ENCODE results near the gene CADM4.
"Not testable (repeated sequence)": the region's sequence is repeated elsewhere in the genome, so short reads cannot be mapped to it uniquely, and the experiment has no call there.

Gene CADM4

DNA sequence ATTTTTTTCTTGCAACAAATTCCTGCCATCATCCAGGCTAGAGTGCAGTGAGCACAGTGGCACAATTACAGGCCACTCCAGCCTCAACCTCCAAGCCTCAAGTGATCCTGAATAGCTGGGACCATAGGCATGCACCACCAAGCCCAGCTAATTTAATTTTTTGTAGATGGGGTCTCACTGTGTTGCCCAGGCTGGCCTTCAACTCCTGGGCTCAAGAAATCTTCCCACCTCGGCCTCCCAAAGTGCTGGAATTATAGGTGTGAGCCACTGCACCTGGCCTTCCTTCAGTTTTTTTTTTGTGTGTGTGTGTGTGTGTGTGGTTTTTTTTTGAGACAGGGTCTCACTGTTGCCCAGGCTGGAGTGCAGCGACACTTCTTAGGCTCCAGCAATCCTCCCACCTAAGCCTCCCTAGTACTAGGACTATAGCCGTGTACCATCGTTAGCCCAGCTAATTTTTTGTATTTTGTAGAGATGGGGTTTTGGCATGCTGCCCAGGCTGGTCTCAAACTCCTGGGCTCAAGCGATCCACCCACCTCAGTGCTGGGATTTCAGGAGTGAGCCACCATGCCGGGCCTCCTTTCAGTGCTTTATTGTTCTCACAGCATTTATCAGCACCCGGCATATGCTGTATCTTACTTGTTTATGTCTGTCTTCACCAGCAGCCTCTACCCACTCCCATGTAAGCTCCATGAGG lies 33.6 kb downstream of the CADM4 start:
- no peak for DNase-seq

DNA sequence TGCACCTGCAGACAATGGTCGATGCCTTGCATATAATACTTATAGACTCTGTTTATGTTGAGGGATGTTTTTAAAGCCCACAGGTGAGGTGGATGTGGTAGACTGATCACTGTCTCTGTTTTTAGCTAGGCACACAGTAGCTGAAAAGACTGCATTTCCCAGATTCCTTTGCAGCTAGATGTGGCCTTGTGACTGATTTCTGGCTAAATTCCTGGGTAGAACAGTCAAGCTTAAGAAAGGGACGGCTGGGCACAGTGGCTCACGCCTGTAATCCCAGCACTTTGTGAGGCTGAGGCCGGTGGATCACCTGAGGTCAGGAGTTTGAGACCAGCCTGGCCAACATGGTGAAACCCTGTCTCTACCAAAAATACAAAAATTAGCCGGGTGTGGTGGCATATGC lies 39.3 kb downstream of the CADM4 start:
- not testable (repeated sequence) for DNase-seq

- no peak for DNase-seq
Measured at GRCh38 chr19:43599635-43600295, 39.9 kb downstream of the CADM4 start.

DNA sequence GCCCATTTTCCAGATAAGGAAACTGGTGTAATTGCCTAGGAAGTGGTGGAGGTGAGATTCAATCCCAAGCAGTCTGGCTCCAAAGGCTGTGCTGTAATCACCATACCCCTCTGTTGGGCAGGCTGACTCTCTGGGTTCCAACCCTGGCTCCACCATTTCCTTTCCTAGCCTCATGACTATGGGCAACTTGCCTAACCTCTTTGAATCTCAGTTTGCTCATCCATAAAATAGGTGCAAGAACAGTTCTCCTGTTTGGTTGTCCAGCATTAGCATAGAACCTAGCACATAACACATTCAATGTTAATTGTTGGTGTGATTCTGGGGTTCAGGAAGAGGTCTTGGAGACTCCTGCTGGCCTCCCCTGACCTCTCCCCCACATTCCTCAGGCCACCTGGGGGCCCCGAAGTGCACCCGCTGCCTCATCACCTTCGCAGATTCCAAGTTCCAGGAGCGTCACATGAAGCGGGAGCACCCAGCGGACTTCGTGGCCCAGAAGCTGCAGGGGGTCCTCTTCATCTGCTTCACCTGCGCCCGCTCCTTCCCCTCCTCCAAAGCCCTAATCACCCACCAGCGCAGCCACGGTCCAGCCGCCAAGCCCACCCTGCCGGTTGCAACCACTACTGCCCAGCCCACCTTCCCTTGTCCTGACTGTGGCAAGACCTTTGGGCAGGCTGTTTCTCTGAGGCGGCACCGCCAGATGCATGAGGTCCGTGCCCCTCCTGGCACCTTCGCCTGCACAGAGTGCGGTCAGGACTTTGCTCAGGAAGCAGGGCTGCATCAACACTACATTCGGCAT lies 41.0 kb downstream of the CADM4 start:
- no peak for DNase-seq

GRCh38 chr19:43597876-43598275 lies 41.8 kb downstream of the CADM4 start:
- DNase-seq: no peak

DNA sequence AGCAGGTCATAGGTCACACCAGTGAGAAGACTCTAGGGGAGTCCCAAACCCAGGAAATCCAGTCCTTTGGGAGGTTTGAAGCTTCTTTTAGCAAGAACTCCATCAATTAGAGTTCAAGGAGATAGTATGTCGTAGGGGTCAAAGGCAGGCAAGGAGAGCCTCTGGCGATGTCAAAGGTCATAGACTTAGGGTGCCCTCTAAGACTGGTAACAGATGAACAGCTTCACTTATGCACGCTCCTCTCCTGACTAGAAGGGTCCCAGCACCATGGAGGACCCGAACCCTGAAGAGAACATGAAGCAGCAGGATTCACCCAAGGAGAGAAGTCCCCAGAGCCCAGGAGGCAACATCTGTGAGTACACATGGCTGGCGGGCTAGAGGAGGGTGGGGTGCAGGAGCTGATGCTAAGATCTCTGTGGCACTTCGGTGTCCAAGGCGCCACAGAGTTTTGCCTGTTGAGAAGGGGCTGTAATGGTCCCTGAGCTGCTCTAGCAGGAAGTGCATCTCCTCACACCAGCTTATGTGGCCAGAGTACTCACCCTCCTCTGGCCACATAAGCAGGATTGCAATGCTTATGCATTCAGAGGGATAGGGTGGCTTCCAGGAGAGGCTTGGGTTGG lies 42.7 kb downstream of the CADM4 start:
- DNase-seq: no peak

GRCh38 chr19:43595999-43596841 lies 43.4 kb downstream of the CADM4 start, which contains the start of the genes IRGQ and ZNF576:
IRGQ (minus strand) TSS chr19:43596134; CDS start chr19:43595338, 796 bp downstream.
ZNF576 (plus strand) TSS chr19:43596595; CDS start chr19:43597109, 514 bp downstream.
- DNase-seq: peak; percentile 100

DNA sequence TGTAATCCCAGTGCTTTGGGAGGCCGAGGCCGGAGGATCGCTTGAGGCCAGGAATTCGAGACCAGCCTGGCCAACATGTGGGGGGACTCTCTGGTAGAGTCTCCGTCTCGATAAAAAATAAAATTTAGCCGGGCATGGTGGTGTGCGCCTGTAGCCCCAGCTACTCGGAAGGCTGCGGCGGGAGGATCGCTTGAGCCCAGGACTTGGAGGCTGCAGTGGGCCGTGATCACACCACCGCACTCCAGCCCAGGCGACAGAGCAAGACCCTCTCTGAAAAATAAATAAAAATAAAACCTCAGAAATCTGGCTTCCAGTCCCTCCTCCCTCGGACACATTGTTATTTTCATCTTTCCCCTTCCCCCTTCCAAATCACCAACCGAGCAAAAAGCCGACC lies 44.0 kb downstream of the CADM4 start:
- no peak for DNase-seq

DNA sequence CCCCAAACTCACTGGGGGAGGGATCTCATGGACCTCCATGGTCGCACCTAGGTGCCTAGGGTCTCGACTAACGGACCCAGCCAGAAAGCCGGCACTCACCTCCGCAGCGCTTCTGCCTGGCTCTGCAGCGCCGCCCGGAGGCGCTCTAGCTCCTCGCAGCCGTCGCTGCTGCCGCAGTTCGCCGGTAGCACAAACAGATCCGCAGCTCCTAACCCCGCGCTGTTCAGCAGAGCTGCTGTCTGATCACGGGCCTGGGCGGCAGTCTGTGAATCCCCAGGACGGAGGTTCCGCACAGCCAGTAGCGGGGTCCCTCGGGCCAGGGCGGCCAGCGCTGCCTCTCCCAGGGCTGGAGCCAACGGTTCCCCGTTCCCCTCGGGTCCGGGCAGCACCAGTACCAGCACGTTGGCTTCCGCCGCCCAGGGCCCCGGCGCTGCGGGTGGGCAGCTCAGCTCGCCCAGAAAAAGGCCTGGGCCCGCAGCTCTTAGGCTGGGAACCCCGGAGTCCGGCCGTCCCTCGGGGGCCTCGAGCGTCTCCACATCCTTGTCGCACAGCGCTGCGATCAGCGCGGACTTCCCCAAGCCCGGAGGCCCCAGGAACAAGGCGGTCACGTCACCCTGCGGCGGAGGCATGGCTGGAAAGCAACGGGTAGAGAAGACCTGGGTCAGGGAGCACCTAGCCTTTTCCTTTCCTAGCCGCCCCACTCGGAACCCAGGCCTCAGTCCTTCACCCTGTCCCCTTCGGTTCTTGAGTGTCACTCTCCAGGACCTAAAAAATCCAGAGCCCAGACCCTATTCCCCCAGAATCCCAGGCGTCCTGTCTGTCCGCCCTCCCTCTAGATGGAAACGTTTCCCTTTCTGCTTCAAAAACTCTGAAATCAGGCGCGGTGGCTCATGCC lies 44.7 kb downstream of the CADM4 start:
- peak; percentile 58 to 65 for DNase-seq

DNA sequence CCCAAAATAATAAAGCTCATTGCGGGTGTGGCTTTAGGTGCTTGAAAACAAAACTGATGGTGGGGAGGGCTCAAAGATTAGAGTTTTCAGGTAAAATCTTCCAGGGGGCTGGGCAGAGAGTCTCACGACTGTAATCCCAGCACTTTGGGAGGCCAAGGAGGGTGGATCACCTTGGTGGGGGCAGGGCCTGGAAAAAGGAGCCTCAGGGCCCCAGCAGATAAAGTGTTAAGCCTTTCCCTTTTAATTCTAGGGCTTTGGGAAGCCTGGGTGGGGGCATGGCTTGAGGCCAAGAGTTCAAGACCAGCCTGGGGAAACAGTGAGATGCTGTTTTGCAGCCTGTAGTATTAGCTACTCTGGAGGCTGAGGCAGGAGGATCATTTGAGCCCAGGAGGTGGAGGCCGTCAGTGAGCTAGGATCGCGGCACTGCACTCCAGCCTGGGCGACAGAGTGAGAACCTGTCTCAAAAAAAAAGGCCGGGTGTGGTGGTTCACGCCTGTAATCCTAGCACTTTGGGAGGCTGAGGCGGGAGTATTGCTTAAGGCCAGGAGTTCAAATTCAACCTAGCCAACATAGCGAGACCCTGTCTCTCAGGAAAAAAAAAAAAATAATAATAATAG lies 45.5 kb downstream of the CADM4 start:
- DNase-seq: no peak

GRCh38 chr19:43592800-43593350 lies 46.8 kb downstream of the CADM4 start:
- DNase-seq: no peak

DNA sequence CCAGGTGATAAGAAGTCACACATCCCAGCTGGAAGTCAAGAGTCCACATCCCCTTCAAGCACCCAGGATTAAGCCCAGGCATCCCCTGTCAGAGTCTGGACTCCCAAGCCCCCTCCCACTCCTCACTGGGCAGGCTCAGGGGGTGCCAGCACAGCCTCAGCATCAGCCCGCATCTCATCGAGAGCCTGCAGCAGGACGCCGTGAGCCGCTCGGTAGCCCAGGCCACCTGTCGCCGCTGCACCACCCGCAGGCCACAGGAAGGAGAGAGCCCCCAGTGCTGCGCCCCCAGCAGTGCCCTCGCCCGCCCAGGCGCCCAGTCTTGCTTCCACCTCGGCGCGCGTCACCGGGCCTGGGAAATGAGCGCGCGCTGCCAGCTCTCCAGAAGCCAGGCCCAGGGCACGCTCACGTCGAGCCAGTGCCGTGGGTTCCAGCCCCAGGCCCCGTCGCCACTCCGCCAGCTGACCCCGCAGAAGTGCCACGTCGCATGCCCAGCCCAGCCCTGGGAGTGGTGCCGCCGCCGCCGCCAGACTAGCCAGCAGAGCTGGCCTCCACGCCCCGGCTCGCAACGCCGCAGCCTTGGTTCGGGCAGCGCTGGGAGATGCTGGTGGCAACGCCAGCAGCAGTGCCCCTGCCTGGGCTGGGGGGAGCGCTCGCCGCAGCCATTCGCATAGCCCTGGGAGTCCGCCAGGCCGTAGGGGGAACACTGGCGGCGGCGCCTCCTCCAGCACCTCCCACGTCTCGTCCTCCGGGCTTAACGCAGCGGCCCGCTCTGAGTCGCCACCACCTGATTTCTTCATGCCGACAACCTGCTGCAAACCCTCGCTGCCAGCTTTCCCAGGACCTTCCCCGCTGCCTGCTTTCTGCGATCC lies 47.5 kb downstream of the CADM4 start:
- DNase-seq: no peak

DNA sequence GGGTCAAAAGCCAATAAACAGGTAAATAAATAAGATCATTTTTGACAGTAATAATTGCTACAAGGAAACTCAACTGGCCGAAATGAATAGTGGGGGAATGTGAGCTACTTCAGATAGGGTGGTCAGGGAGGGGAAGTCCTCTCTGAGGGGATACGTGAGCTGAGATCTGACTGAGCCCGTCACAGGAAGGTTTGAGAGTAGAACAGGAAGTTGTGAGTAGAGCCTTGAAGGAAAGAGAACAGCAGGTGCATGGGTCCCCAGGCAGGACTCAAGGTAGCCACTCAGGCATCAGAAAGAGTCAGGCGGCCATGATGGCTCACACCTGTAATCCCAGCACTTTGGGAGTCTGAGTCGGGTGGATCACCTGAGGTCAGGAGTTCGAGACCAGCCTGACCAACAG lies 50.0 kb downstream of the CADM4 start:
- no peak for DNase-seq

GRCh38 chr19:43589277-43589676 lies 50.4 kb downstream of the CADM4 start:
- DNase-seq: no peak

DNA sequence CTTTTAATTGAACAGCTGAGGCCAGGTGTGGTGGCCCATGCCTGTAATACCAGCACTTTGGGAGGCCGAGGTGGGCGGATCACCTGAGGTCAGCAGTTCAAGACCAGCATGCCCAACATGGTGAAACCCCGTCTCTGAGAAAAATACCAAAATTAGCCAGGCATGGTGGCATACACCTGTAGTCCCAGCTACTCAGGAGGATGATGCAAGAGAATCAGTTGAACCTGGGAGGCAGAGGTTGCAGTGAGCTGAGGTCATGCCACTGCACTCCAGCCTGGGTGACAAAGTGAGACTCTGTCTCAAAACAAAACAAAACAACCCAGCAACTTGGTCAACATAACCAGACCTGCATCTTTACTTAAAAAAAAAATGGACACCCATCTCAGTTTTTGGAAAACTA lies 52.6 kb downstream of the CADM4 start:
- not testable (repeated sequence) for DNase-seq

- DNase-seq: no peak
Measured at GRCh38 chr19:43586346-43586745, 53.3 kb downstream of the CADM4 start.

DNA sequence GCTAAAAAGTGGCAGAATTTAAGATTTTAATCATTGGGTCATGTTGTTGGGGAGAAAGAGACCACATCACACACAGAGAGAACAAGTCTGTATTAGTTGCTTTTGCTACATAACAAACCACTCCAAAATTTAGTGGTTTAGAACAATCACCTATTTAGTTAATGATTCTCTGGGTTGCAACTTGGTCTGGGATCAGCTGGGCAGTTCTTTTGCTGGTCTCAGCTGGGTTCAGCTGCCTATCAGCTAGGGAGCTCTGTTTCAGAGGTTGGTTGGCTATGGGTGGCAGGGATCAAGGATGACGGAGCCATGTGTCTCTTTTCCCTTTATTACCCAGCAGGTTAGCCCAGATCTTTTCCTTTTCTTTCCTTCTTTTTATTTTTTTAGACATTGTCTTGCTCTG lies 55.2 kb downstream of the CADM4 start:
- DNase-seq: no peak

DNA sequence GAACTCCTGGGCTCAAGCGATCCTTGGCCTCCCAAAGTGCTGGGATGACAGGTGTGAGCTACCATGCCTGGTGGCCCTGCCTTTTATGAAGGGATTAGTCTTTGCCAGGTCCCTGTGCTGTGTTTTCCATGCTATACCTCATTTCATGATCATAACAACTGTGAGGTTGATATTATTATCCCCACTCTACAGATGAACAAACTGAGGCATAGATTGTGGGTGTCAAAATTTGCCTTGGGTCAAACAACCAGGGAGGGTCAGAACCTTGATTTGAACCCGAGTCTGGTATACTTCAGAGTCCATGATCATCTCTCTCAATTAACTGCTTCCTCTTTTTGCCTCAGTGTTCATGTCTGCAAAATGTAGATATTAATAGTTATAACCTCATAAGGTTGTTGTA lies 57.2 kb downstream of the CADM4 start:
- DNase-seq: no peak

DNA sequence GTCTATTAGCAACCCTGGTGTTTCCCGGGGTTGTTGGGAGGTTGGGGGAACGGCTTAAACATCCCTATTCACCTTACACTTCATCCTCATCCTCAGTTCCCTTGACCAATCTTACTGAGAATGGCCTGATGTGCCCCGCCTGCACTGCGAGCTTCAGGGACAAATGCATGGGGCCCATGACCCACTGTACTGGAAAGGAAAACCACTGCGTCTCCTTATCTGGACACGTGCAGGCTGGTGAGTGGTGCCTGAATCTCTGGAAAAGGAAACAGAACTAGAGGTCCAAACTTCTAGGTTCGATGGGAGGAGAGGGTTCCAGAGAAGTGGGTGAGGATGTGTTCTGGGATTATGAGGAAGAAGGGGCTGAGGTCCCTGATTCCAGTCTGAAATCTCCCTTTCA lies 58.2 kb downstream of the CADM4 start:
- no peak for DNase-seq
